DMS53 treated with DMSO at 0.1 percent for 48 hours (cell line): ENCODE results near the gene FMN2.

Experiments used
- DNase-seq: peaks from one replicate; lab custom pipeline; 2025; ENCODE audit not compliant: unreplicated experiment; lab: John Stamatoyannopoulos, UW

The FMN2 gene

GRCh38 chr1:240475832-240476231, 384.1 kb downstream of the FMN2 start:
- no peak for DNase-seq

GRCh38 chr1:240478536-240478935, 386.9 kb downstream of the FMN2 start:
- DNase-seq: no peak

- DNase-seq: no peak
Observed at GRCh38 chr1:240484804-240485443, 393.2 kb downstream of the FMN2 start.

GRCh38 chr1:240486611-240487010, 394.9 kb downstream of the FMN2 start:
- DNase-seq: no peak

GRCh38 chr1:240487493-240487892, 395.8 kb downstream of the FMN2 start:
- DNase-seq: no peak

GRCh38 chr1:240491156-240491555, 399.5 kb downstream of the FMN2 start:
- DNase-seq: peak; percentile 26

- DNase-seq: no peak
Observed at GRCh38 chr1:240491796-240492195, 400.1 kb downstream of the FMN2 start.

GRCh38 chr1:240492832-240493440, 401.3 kb downstream of the FMN2 start:
- no peak for DNase-seq

GRCh38 chr1:240495601-240496000, 403.9 kb downstream of the FMN2 start:
- no peak for DNase-seq

- DNase-seq: no peak
Observed at GRCh38 chr1:240496356-240496755, 404.7 kb downstream of the FMN2 start.

- DNase-seq: no peak
Observed at GRCh38 chr1:240496941-240497340, 405.3 kb downstream of the FMN2 start.

GRCh38 chr1:240497908-240498307, 406.2 kb downstream of the FMN2 start:
- no peak for DNase-seq

GRCh38 chr1:240498335-240498734, 406.7 kb downstream of the FMN2 start:
- no peak for DNase-seq

- DNase-seq: peak; percentile 14
Observed at GRCh38 chr1:240499012-240499411, 407.3 kb downstream of the FMN2 start.

- no peak for DNase-seq
Observed at GRCh38 chr1:240500647-240501046, 409.0 kb downstream of the FMN2 start.

- DNase-seq: no peak
Observed at GRCh38 chr1:240501115-240501514, 409.4 kb downstream of the FMN2 start.

- DNase-seq: no peak
Observed at GRCh38 chr1:240503036-240503435, 411.4 kb downstream of the FMN2 start.

GRCh38 chr1:240503558-240503957, 411.9 kb downstream of the FMN2 start:
- no peak for DNase-seq

- no peak for DNase-seq
Observed at GRCh38 chr1:240506176-240506575, 414.5 kb downstream of the FMN2 start.

- DNase-seq: no peak
Observed at GRCh38 chr1:240508201-240508600, 416.5 kb downstream of the FMN2 start.

GRCh38 chr1:240508950-240509349, 417.3 kb downstream of the FMN2 start:
- DNase-seq: no peak

GRCh38 chr1:240511789-240512188, 420.1 kb downstream of the FMN2 start:
- DNase-seq: no peak

- no peak for DNase-seq
Observed at GRCh38 chr1:240515505-240515904, 423.8 kb downstream of the FMN2 start.
